Aorta (tissue), 5 donors: ENCODE results near the gene B3GALT5. TPM values are rescaled to one million over a fixed set of nuclear protein-coding genes. Genes with fewer than 3 reads are reported as not detected.

Experiments used
- ATAC-seq: fragments of 200-7000 bp; cut with Tn5 transposase; one replicate; pipeline ENCODE4 v1.9.1; 2022; ENCODE audit warnings: moderate library complexity; ENCODE audit not compliant: low FRiP score
- DNase-seq, 2 donors: peaks; one replicate each; pipeline ENCODE4 v3.0.0-alpha.2; 2020
- H3K27ac ChIP-seq, 2 donors: one replicate each; pipeline ENCODE4 v1.5.1; 2013; ENCODE audit warnings: low read length in 2 of 2, mild to moderate bottlenecking in 2 of 2, moderate library complexity in 2 of 2, control low read depth in 1 of 2, inconsistent platforms in 1 of 2, low read depth in 1 of 2
- H3K27me3 ChIP-seq, 2 donors: one replicate each; pipeline ENCODE4 v1.6.1; 2013; ENCODE audit warnings: control low read depth in 1 of 2, low read length in 1 of 2, mild to moderate bottlenecking in 1 of 2, moderate library complexity in 1 of 2; ENCODE audit not compliant: insufficient read depth in 2 of 2, control insufficient read depth in 1 of 2
- H3K36me3 ChIP-seq, 2 donors: one replicate each; pipeline ENCODE4 v1.6.1; 2013; ENCODE audit warnings: control low read depth in 1 of 2, low read length in 1 of 2, mild to moderate bottlenecking in 1 of 2; ENCODE audit not compliant: insufficient read depth in 2 of 2, control insufficient read depth in 1 of 2
- H3K4me1 ChIP-seq, 2 donors: one replicate each; pipeline ENCODE4 v1.6.1; 2013; ENCODE audit warnings: low read length in 2 of 2, control low read depth in 1 of 2, mild to moderate bottlenecking in 1 of 2, moderate library complexity in 1 of 2; ENCODE audit not compliant: insufficient read depth in 2 of 2, control insufficient read depth in 1 of 2
- H3K4me3 ChIP-seq, 2 donors: one replicate each; pipeline ENCODE4 v1.5.1; 2013; ENCODE audit warnings: low read length in 2 of 2, control low read depth in 1 of 2, mild to moderate bottlenecking in 1 of 2
- H3K9me3 ChIP-seq: one replicate; pipeline ENCODE4 v1.6.1; 2013; ENCODE audit warnings: mild to moderate bottlenecking, low read length; ENCODE audit not compliant: control insufficient read depth
- WGBS, 2 donors: extraction: QIAGEN DNeasy Blood & Tissue Kit; methylation state at CpG; one replicate each; pipeline ENCODE4 v1.1.7; 2013; 5-methylcytosine and 5-hydroxymethylcytosine counted together
- intact Hi-C, 2 donors: fragments of 100-400 bp; cut with DNase I; formaldehyde crosslinking; loops; one replicate each; pipeline versions ENCODE4 v1.14.2 to v1.15.0; 2022
- long read RNA-seq, 2 donors: library from polyadenylated mRNA; unstranded; transcript quantifications; one replicate each; pipeline ENCODE4 v2.0.0, GENCODE V29; 2020 to 2021
- polyA plus RNA-seq, 2 donors: library from polyadenylated mRNA; stranded (reverse); fragments of 200-250 nt; gene quantifications; one replicate each; pipeline ENCODE4 v1.2.3, GENCODE V29; 2013
- total RNA-seq, 2 donors: library from RNA; stranded (reverse); fragmentation: NEBNext Ultra II Directional; extraction: Animal tissue kit (Norgen Biotek cat#: 25700); gene quantifications; one replicate each; pipeline ENCODE4 v1.2.1, GENCODE V29; 2021
- donor health status: healthy with polysubstance abuse.
- donor health status: Bipolar disorder and iron deficiency.
- donor health status: DM: no; HTN: no; CAD: no.
- donor health status: DM: no; HTN: no; CAD: no.
- donor health status: DM: yes; HTN: yes; CAD: no.

B3GALT5 gene, protein sequence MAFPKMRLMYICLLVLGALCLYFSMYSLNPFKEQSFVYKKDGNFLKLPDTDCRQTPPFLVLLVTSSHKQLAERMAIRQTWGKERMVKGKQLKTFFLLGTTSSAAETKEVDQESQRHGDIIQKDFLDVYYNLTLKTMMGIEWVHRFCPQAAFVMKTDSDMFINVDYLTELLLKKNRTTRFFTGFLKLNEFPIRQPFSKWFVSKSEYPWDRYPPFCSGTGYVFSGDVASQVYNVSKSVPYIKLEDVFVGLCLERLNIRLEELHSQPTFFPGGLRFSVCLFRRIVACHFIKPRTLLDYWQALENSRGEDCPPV
- total RNA-seq (under 1 TPM; 0.21 to 0.39 TPM), polyA plus RNA-seq (under 1 TPM; 0.10 to 0.50 TPM)
- long read RNA-seq, donor 1: 0 reads
- long read RNA-seq, donor 2: 0 reads

DNA sequence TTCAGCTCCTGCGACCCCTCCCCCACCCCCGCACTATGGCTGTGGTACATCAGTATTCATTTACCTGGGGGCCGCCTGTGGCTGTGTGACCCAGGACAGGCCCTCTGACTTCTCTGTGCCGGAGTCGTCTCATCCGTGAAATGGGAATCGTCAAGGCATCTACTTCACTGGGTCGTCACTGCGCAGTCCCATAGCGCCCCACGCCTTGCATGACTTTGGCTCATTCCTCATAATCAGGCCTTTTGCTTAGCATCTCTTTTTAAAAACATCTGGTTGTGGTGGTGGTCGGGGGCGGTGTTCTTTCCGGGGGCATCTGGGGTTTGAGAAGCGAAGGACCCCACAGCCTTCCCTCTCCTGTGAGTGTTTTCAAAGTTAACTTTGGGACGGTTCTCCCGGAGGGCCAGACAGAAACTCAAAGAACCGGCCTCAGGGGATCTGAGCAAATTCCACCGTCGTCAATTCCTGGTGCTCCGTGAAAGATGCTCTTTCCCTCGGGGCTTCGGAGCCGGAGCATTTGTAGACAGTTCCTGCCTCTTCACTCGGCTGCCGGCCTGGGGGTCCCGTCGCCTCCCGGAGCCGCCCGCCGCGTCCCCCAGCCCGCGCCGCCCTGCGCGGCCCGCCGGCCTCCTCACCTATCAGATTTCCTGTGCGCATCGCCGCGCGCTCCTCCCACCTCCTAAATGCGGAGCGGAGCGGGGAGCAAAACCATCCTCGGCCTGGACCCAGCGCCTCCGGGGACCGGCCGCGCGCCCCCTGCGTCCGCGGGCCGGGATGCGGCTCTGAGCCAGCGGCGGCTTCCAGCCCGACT is at the start of gene B3GALT5:
Gene B3GALT5, plus strand, starts transcription at position 708 of the 808 bp plus-strand sequence. CDS start 47,620 bp downstream, outside the sequence.
- DNase-seq: no peak
- H3K36me3 ChIP-seq: no peaks in the 10 kb centered on the region
- H3K27ac ChIP-seq: no peak within 1 kb of the TSS
- H3K4me3 ChIP-seq: peak within 1 kb of the TSS; percentile 22 to 32
- intact Hi-C loops: no loop called here
- ATAC-seq: no peak
- no peaks in the 10 kb centered on the region for H3K9me3 ChIP-seq
- H3K27me3 ChIP-seq: peaks cover 0 to 3% of the 10 kb centered on the region in 2 donors
- WGBS, 2 donors: 6 to 8% methylated on average over 60 to 63 of the region's 63 CpGs
- no peaks in the 10 kb centered on the region for H3K4me1 ChIP-seq

DNA sequence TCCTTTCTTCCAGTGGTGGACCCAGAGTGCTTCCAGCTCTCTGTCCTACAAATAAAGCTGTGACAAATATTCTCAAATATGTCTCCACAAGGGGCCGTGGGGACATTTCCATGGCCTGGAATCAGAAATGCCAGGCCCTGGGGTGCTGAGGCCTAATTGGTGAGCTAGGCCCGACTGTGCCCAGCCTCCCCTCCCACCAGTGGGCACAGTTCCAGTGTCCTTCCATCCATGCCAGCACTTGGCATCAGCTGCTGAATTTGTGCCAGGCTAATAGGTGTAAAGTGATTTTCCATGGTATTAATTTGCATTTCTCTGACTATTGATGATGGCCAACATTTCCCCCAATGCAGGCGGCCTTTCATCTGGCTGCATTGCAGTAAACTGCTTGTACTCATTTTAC is 48.5 kb upstream of the B3GALT5 start:
- no peak for ATAC-seq
- no peak overlapping the region for H3K27ac ChIP-seq
- no peak overlapping the region for H3K4me3 ChIP-seq
- H3K27me3 ChIP-seq: no peaks in the 10 kb centered on the region
- intact Hi-C loops: no loop called here
- no peak for DNase-seq
- 31 to 32% methylated on average over 3 of the region's 3 CpGs for WGBS, 2 donors
- peaks cover 0 to 2% of the 10 kb centered on the region in 2 donors for H3K4me1 ChIP-seq
- no peaks in the 10 kb centered on the region for H3K9me3 ChIP-seq
- H3K36me3 ChIP-seq: no peaks in the 10 kb centered on the region

DNA sequence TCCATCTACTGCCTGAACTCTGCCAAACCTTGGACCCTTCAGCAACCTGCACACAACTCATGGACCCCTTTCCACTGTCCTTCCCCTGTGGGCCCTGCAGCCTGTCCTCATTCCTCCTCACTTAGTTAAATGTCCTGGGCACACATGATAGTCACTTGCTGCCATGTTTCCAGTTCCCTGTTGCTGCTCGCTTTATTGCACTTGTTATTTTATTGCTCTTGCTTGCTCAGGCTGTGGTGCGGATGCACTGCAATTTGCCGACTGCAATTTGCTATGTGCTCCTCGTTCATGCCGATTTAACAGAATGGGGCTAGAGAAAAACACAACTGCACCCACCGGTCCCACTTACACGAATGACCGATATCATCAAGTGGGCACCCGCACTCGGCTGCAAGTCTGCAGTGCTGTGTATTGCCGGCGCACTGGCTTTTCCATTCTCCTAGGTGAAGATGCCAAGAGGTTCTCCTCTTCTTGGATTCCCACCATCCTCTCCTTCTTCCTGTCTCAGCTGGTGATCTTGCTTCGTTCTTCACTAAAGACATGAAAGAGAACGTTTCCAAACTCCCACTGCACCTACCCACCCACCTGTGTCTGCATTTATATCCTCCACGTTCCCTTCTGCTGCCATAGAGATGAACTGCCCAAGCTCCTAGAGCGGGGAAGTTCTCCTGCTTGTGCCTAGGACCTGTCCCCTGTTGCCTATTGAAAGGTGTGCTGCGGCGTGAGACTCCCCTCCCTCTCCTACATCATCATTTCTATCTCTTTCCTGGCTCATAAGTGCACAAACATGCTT is 45.4 kb upstream of the B3GALT5 start:
- Histone ChIP-seq H3K36me3 (no peaks in the 10 kb centered on the region), H3K27me3 (no peaks in the 10 kb centered on the region), H3K4me1 (peaks cover 0 to 2% of the 10 kb centered on the region in 2 donors), H3K27ac (no peak overlapping the region), H3K9me3 (no peaks in the 10 kb centered on the region), H3K4me3 (no peak overlapping the region)
- intact Hi-C loops: no loop called here
- DNase-seq (no peak), ATAC-seq (no peak)
- 89 to 90% methylated on average over 18 of the region's 18 CpGs for WGBS, 2 donors

DNA sequence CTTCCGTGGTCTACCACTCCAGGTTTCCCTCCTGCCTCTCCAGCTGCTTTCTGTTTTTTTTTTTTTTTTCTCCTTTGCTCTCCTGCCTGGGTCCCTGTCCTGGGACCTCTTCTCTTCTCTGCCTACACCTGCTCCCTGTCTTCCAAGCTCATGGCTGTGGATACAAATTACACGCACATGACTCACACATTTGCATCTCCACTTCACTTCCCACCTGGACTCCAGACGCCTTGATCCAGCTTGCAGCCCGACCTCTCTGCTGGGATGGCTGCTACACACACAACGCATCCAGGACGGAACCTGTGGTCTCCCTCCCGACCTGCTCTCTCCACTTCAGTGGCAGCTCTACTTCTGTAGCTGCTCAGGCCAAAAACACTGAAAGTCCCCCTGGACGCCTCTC is 44.4 kb upstream of the B3GALT5 start:
- Histone ChIP-seq H3K9me3 (no peaks in the 10 kb centered on the region), H3K27me3 (no peaks in the 10 kb centered on the region), H3K4me1 (peaks cover 0 to 2% of the 10 kb centered on the region in 2 donors), H3K27ac (no peak overlapping the region), H3K4me3 (no peak overlapping the region), H3K36me3 (no peaks in the 10 kb centered on the region)
- no peak for ATAC-seq
- intact Hi-C loops: no loop called here
- no peak for DNase-seq
- 80 to 88% methylated on average over 8 of the region's 8 CpGs for WGBS, 2 donors

DNA sequence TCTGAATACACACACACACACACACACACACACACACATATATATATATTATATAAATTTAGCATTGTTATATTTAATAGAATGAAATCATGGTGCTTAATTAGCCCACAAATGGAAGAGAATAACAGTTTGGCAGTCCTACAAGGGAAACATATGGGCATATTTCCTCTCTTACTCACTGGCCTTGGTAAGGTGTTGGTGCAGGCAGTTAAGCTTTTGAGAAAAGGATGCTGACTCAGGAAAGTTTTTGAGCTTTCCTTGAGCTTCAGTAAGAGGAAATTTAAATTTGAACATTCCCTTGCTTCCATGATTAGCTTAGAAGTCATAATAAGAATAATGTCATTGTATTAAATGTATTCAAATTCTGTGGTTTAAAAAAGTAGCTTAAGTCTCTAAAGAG is 37.0 kb upstream of the B3GALT5 start:
- no peak for DNase-seq
- no peak for ATAC-seq
- no peak overlapping the region for H3K27ac ChIP-seq
- intact Hi-C loops: no loop called here
- peaks cover 3% of the 10 kb centered on the region for H3K9me3 ChIP-seq
- H3K4me1 ChIP-seq: no peaks in the 10 kb centered on the region
- no peaks in the 10 kb centered on the region for H3K27me3 ChIP-seq
- no peaks in the 10 kb centered on the region for H3K36me3 ChIP-seq
- H3K4me3 ChIP-seq: no peak overlapping the region

DNA sequence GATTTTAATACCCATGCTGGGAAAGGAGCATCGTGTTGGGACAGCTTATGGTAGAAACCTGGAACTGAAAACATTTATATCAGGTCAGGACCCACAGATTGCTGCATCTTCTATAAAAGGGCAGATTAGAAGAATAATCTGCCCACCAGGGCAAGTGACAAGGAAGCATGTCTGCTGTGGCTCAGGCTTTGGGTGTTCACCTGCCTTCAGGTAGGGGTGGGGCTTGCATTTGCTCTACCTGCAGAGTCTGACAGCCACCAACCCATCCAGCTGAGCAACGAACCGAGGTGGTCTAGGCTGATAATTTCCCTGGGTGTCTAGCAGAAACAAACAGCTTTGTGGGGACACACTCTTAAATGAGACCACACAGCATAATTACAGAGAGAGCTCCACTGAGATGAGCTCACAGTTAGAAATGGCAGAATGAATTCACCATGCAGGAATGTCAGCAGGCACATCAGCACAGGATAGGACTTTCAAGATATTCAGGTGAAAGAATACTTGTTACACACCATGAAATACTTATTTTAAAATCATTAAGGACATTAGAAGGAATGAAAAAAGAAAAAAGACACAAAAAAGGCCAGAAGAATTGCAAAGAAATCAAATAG is 36.1 kb upstream of the B3GALT5 start:
- Histone ChIP-seq H3K27ac (no peak overlapping the region), H3K27me3 (no peaks in the 10 kb centered on the region), H3K36me3 (no peaks in the 10 kb centered on the region), H3K4me3 (no peak overlapping the region), H3K4me1 (no peaks in the 10 kb centered on the region), H3K9me3 (peaks cover 3% of the 10 kb centered on the region)
- no peak for ATAC-seq
- WGBS, 2 donors: 75 to 85% methylated on average over 3 of the region's 3 CpGs
- intact Hi-C loops: no loop called here
- DNase-seq: no peak

DNA sequence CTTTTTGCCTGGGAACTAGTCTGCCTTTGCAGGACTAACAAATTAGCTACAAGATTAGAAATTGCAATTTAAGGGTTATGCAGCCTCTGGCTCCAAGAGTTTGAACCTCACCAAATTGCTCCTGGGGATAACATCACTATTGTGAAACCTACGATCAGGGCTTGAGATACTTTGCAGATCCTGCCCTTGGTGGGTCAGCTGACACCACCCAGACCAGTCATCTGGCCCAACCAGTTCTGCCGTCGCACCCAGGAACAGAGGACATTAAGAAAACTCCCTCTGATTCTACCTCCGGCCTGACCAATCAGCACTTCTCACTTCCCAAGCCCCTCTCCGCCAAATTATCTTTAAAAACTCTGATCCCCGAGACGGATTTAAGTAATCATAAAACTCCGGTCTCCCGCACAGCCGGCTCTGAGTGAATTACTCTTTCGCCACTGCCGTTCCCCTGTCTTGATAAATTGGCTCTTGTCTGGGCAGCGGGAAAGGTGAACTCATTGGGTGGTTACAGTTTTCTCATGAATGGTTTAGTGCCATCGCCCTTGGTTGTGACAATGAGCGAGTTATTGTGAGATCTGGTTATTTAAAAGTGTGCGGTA is 32.9 kb upstream of the B3GALT5 start:
- intact Hi-C loops: no loop called here
- DNase-seq (no peak), ATAC-seq (no peak)
- no peak overlapping the region for H3K27ac ChIP-seq
- H3K4me1 ChIP-seq: no peaks in the 10 kb centered on the region
- H3K4me3 ChIP-seq: no peak overlapping the region
- H3K9me3 ChIP-seq: no peaks in the 10 kb centered on the region
- no peaks in the 10 kb centered on the region for H3K36me3 ChIP-seq
- no peaks in the 10 kb centered on the region for H3K27me3 ChIP-seq
- 84 to 91% methylated on average over 16 of the region's 16 CpGs for WGBS, 2 donors

DNA sequence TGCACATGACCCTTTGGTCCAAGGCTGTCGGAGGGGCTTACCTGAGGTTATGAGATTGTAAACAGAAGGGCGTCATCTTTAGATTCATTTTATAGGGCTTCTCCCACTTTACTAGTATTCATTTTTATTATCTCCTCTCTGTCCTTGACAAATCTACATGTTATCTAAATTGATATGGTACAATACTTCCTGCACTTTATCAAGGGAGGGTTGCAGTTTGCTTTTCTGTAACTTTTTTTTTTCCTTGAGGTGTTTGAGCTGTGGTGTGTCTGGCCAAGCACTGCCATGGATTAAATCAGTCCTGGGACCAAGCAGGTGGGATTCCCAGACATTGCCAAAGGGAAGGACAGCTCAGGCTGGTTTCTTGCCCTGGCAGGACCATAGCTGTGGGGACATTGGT is 32.0 kb upstream of the B3GALT5 start:
- no peaks in the 10 kb centered on the region for H3K9me3 ChIP-seq
- intact Hi-C loops: no loop called here
- H3K36me3 ChIP-seq: no peaks in the 10 kb centered on the region
- ATAC-seq (no peak), DNase-seq (no peak)
- no peaks in the 10 kb centered on the region for H3K27me3 ChIP-seq
- no peak overlapping the region for H3K4me3 ChIP-seq
- no peaks in the 10 kb centered on the region for H3K4me1 ChIP-seq
- 49 to 93% methylated on average over 2 of the region's 2 CpGs for WGBS, 2 donors
- no peak overlapping the region for H3K27ac ChIP-seq
